Measurements from ENCODE around the gene ATP11C. TPM values are rescaled to one million over a fixed set of nuclear protein-coding genes. Genes with fewer than 3 reads are reported as not detected.
A peak's percentile ranks its signal among the peaks of the same experiment; 100 is the strongest.

The ATP11C gene
- total RNA-seq, 2 experiments from 2014 or later = 15.2 to 18.2 TPM

DNA sequence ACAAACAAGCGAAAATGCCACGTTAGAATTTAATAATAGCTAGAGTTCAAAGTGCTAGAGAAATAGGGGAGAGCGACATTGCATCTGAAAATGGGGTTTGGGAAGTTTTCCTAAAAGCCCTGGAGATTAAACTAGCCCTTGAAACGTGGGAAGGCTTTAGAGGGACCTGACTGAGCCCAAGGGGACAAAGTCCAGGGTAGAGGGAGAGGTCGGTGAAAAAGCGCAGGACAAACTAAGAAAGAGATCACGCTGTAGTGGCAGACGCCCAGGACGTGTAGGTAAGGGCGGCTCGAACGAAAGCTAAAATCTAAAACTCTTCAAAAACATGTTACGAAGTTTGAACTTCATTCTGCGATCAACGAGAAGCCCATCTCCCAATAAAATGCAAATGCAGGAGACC lies 1.1 kb upstream of the ATP11C start:
- H3K27me3 Mint-ChIP-seq = no peaks in the 10 kb centered on the region
- TF ChIP-seq, protein P1, sequence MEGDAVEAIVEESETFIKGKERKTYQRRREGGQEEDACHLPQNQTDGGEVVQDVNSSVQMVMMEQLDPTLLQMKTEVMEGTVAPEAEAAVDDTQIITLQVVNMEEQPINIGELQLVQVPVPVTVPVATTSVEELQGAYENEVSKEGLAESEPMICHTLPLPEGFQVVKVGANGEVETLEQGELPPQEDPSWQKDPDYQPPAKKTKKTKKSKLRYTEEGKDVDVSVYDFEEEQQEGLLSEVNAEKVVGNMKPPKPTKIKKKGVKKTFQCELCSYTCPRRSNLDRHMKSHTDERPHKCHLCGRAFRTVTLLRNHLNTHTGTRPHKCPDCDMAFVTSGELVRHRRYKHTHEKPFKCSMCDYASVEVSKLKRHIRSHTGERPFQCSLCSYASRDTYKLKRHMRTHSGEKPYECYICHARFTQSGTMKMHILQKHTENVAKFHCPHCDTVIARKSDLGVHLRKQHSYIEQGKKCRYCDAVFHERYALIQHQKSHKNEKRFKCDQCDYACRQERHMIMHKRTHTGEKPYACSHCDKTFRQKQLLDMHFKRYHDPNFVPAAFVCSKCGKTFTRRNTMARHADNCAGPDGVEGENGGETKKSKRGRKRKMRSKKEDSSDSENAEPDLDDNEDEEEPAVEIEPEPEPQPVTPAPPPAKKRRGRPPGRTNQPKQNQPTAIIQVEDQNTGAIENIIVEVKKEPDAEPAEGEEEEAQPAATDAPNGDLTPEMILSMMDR (IDR thresholded peaks at IDR 0.05) = no peak
- Histone ChIP-seq H3K27ac (ENCODE audit: low read depth in 1 of 2, low read length in 2 of 2) (peak overlapping the region in 1 of 2 donors; percentile 40), H3K4me3 (ENCODE audit: low read length) (peak overlapping the region; percentile 74), H3K4me1 (ENCODE audit: insufficient read depth, low read length) (peaks cover 13% of the 10 kb centered on the region), H3K9me3 (ENCODE audit: control insufficient read depth in 1 of 2, insufficient read depth in 1 of 2, low read length in 2 of 2) (no peaks in the 10 kb centered on the region), H3K27me3 (ENCODE audit: control insufficient read depth in 1 of 2, insufficient read depth in 2 of 2, low read length in 2 of 2) (no peaks in the 10 kb centered on the region), H3K36me3 (ENCODE audit: insufficient read depth, low read length) (no peaks in the 10 kb centered on the region)
- H3K4me3 Mint-ChIP-seq = peak overlapping the region; percentile 95
- DNase-seq = peak in 1 of 14 experiments; percentile 4
- ChIA-PET CTCF (no interaction called here), POLR2A (no interaction called here)
- H3K36me3 Mint-ChIP-seq (ENCODE audit: low read depth) = peaks cover 10% of the 10 kb centered on the region
- intact Hi-C loops (cut with DNase I, micrococcal nuclease) = loop anchor here in 1 of 2 experiments (10.0 kb wide), 1 partner anchor 119 kb away; no protein-coding TSS in a partner anchor
- no peak for ATAC-seq (ENCODE audit: poor library complexity)
- H3K9me3 Mint-ChIP-seq = no peaks in the 10 kb centered on the region
- H3K27ac Mint-ChIP-seq = peak overlapping the region; percentile 97
- H3K4me1 Mint-ChIP-seq (ENCODE audit: low read depth) = peaks cover 25% of the 10 kb centered on the region

DNA sequence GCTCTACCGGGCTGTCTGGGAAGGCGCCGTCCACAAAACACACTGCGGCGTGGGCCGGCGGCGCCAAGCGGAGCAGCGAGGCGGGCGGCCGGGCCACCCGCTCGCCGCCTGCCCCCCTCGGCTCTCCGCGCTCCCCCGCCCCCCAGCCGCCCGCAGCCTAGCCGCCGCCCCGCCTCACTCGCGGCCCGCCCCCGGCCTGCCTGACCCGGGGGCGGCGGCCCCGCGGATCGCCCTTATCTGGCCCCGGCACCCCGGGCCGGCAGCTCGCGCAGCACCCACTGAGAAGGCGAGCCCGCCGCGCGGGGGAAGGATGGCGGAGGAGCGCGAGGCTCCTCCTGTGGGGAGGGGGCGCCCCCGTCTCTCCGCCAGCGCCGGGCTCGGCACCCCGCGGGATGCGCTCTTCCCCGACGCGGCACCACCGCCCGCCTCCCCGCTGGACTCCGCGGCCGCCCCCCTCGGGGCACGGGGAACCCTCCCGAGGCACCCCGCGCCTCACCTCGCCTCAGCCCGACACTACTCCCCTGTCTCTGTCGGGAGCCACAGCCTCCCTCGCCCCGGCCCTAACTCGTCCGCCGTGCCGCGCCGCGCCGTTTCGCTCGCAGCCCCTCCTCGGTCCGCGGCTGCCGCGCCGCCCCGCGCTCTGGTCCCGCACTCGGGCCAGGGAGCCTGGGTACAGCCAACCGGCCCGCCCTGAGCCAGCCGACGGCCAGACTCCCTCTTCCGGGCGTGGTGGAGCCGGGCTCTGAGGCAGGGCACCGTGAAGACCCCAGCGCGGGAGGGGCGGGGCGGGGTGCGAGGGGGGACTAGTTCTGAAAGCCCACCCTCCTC lies 566 bp downstream of the ATP11C start:
- DNase-seq = peak in 13 of 14 experiments; percentile 5 to 69 (median 35)
- CTCF ChIA-PET = no interaction called here

DNA sequence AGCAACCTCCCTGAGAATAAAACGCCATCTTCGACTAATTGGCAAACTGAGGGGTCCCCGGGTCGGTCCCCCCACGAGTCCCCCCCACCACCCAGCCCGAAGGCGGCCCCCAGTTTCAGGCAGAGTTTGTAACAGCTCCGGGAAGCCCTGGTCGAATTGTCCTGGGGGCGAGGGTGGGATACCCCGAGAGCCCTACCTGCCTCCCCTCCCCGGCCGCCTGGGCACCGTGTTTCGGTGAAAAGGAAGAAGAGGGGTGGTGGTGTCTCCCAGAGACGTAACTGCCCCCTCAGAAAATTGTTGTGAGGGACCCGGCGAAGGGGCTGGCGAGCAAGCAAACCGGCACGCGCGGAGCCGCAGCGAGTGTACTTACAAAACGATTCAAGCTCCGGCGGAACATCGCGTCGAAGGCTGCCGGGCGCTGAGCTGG lies 1.2 kb downstream of the ATP11C start:
- CTCF ChIA-PET = no interaction called here
- peak overlapping the region; percentile 78 for H3K4me3 ChIP-seq (ENCODE audit: low read length)
- peaks cover 39% of the 10 kb centered on the region for H3K4me1 Mint-ChIP-seq (ENCODE audit: low read depth)
- H3K27ac Mint-ChIP-seq = peak overlapping the region; percentile 80
- intact Hi-C loops (cut with DNase I, micrococcal nuclease) = loop anchor here in 1 of 2 experiments (10.0 kb wide), 1 partner anchor 117 kb away; no protein-coding TSS in a partner anchor
- no peaks in the 10 kb centered on the region for H3K9me3 Mint-ChIP-seq
- no peaks in the 10 kb centered on the region for H3K27me3 Mint-ChIP-seq
- ATAC-seq (ENCODE audit: poor library complexity) (no peak), DNase-seq (peak in 2 of 14 experiments; percentile 3 to 6)
- no peaks in the 10 kb centered on the region for H3K27me3 ChIP-seq (ENCODE audit: control insufficient read depth in 1 of 2, insufficient read depth in 2 of 2, low read length in 2 of 2)
- no peaks in the 10 kb centered on the region for H3K9me3 ChIP-seq (ENCODE audit: control insufficient read depth in 1 of 2, insufficient read depth in 1 of 2, low read length in 2 of 2)
- peaks cover 10% of the 10 kb centered on the region for H3K36me3 Mint-ChIP-seq (ENCODE audit: low read depth)
- H3K4me3 Mint-ChIP-seq = peak overlapping the region; percentile 89
- no peaks in the 10 kb centered on the region for H3K36me3 ChIP-seq (ENCODE audit: insufficient read depth, low read length)
- TF ChIP-seq, protein P1 (IDR thresholded peaks at IDR 0.05) = no peak
- H3K4me1 ChIP-seq (ENCODE audit: insufficient read depth, low read length) = peaks cover 13% of the 10 kb centered on the region
- POLR2A ChIA-PET = no interaction called here
- no peak overlapping the region for H3K27ac ChIP-seq (ENCODE audit: low read depth in 1 of 2, low read length in 2 of 2)

More for the DNA sequence above, 566 bp downstream of the ATP11C start:
- TF ChIP-seq, protein P1 (IDR thresholded peaks at IDR 0.05) = no peak
- Histone ChIP-seq H3K9me3 (ENCODE audit: control insufficient read depth in 1 of 2, insufficient read depth in 1 of 2, low read length in 2 of 2) (no peaks in the 10 kb centered on the region), H3K36me3 (ENCODE audit: insufficient read depth, low read length) (no peaks in the 10 kb centered on the region), H3K4me3 (ENCODE audit: low read length) (peak overlapping the region; percentile 78), H3K27ac (ENCODE audit: low read depth in 1 of 2, low read length in 2 of 2) (peak overlapping the region; percentile 72 to 89), H3K4me1 (ENCODE audit: insufficient read depth, low read length) (peaks cover 13% of the 10 kb centered on the region), H3K27me3 (ENCODE audit: control insufficient read depth in 1 of 2, insufficient read depth in 2 of 2, low read length in 2 of 2) (no peaks in the 10 kb centered on the region)
- intact Hi-C loops (cut with DNase I, micrococcal nuclease) = loop anchor here in 1 of 2 experiments (10.0 kb wide), 1 partner anchor 117 kb away; no protein-coding TSS in a partner anchor
- peaks cover 10% of the 10 kb centered on the region for H3K36me3 Mint-ChIP-seq (ENCODE audit: low read depth)
- peak overlapping the region; percentile 95 for H3K4me3 Mint-ChIP-seq
- POLR2A ChIA-PET = interaction anchor here (1.2 kb wide), 1 partner anchor 34 kb away, joined by 3 read pairs; no protein-coding TSS in a partner anchor
- H3K9me3 Mint-ChIP-seq = no peaks in the 10 kb centered on the region
- peak; percentile 37 for ATAC-seq (ENCODE audit: poor library complexity)
- peak overlapping the region; percentile 97 for H3K27ac Mint-ChIP-seq
- H3K4me1 Mint-ChIP-seq (ENCODE audit: low read depth) = peaks cover 34% of the 10 kb centered on the region
- no peaks in the 10 kb centered on the region for H3K27me3 Mint-ChIP-seq
